Heart left ventricle (tissue), 13 donors: Measurements from ENCODE around the gene CHERP.

Experiments used
- CTCF ChIP-seq, 12 donors: fragments of 200-600 bp; sonication (generic) in 4 of 12; IDR thresholded peaks; one replicate each; pipeline versions ENCODE4 v1.5.0 to v1.8.0; 2018 to 2022; ENCODE audit warnings: antibody characterized with exemption in 12 of 12, mild to moderate bottlenecking in 5 of 12
- POLR2A ChIP-seq, 2 donors: fragments of 450-650 bp; IDR thresholded peaks; one replicate each; pipeline ENCODE4 v1.6.1; 2017; ENCODE audit warnings: antibody characterized with exemption in 2 of 2, mild to moderate bottlenecking in 2 of 2, moderate library complexity in 2 of 2
- donor health status: ischemic (EF 13 %, LVEDD 7.1; RV severe dilation, severe dysfunction).
- donor health status: DM: no; HTN: yes; CAD: no.
- donor health status: DM: no; HTN: no; CAD: no.
- donor health status: ischemic (EF 25% LVEDD 6.9; RV normal size, moderate dysfunction).
- donor health status: ischemic (EF 25% LVEDD 5.7; RV mildly dilated, moderate dysfunction).
- donor health status: ischemic (EF 35%, LVEDD 5.7; RV mildly dilated, moderate dysfunction).
- donor health status: nonischemic (EF 11% LVEDD 7.7; RV severe dilation, severe dysfunction).
- donor health status: DM: yes; HTN: yes; CAD: no.
- donor health status: PGD.
- donor health status: ischemic (EF 29% LVEDD 5.4; RV normal size, mild dysfunction).
- donor health status: nonischemic (EF 23%, LVEDD 6.1; RV moderate dilation, normal function).

- TF ChIP-seq CTCF (IDR thresholded peaks at IDR 0.05): no peak
- no peak for TF ChIP-seq POLR2A (IDR thresholded peaks at IDR 0.05)
Measured at GRCh38 chr19:16575282-16575681, 33.0 kb upstream of the CHERP start.
